RCC 7860 (cell line): ENCODE results near the gene PRUNE2.

Experiments used
- DNase-seq: peaks from one replicate; pipeline ENCODE4 v3.0.0-alpha.2; 2015; ENCODE audit warnings: low spot score
- FAIRE-seq: peaks from 2 replicates; lab custom pipeline; 2012; peaks lifted over from hg19 to GRCh38; lab: Jason Lieb, UNC

The PRUNE2 gene

DNA sequence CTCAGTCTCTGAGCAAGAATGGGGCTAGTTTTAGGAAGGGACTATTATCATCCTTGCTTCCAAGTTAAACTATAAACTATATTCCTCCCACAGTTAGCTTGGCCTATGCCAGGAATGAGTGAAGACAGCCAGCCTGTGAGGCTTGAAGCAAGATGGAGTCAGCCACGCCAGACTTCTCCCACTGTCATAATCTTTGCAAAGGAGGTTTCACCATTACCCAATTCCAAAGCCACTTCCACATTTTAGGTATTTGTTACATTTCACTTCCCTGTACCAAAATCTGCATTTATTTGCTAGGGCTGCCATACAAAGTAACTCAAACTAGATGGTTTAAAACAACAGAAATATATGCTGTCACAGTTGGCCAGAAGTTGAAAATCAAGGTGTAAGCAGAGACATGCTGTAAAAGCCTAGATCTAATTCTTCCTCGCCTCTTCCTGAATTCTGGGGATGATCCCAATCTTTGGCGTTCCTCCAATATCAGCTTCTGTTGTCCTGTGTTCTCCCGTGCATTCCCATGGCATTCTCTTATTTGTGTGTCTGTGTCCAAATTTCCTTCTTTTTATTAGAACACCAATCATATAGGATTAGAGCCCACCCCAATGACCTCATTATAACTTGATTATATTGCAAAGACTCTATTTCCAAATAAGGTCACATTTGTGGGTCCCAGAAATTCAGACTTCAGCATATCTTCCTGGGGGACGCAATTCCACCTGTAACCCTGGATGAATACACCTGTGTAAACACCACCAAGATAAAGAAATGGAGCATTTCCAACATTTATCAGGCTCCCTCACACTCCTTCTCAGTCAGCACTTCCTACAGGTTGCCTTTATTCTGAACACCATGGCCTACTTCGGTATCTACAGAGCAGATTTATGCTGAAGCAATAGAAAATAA, 320.2 kb downstream of the PRUNE2 start:
- FAIRE-seq (no peak), DNase-seq (no peak)

DNA sequence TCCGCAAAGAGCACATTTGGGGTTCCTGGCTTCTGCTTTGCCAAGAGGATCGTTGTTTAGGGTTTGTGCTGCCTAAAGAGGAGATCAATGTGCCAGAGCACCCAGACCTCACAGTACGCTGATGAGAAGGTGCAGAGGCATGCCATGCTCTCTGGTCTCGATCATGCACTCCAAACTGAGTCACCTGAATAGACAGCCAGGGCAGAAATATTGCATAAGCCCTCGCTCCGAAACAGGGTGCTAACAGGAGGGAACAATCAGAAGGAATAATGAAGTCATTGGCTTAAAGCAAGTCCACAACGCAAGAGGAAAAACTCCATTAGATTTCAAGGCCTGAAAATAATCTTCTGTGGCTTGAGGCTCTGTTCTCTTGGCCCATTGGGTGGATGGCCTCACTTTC, 322.7 kb downstream of the PRUNE2 start:
- no peak for FAIRE-seq

DNA sequence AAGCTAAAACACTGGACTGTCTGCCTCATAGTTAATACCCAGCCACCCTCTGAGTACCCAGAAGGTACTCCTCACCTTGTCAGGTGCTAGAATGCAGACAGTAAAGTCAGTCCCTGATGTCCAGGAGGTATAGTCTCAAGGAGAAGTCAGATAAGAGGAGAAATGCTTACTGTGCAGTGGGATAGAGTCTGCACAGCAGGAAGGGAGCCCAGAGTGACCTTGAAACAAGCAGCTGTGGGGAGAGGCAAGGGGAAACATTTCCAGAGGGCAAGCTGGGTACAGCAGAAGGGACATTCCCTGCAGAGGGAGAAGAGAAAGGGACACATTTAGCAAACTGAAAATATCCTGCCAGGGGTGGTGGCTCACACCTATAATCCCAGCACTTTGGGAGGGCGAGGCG, 324.2 kb downstream of the PRUNE2 start:
- no peak for FAIRE-seq
- no peak for DNase-seq

More for the DNA sequence above, 322.7 kb downstream of the PRUNE2 start:
- no peak for DNase-seq

DNA sequence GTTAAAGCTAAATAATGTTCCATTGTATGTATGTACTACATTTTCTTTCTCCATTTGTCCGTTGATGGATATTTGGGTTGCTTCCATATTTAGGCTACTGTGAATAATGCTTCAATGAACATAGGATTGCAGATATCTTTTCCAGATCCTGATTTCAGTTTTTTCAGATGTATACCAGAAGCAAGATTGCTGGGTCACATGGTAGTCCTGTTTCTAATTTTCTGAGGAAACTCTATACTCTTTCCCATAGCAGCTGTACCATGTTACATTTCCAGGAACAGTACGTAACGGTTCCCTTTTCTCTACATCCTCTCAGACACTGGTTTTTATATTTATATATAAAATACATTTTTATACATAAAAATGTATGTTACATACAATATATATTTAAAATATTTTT, 325.1 kb downstream of the PRUNE2 start:
- DNase-seq = no peak
- FAIRE-seq = peak; percentile 45

DNA sequence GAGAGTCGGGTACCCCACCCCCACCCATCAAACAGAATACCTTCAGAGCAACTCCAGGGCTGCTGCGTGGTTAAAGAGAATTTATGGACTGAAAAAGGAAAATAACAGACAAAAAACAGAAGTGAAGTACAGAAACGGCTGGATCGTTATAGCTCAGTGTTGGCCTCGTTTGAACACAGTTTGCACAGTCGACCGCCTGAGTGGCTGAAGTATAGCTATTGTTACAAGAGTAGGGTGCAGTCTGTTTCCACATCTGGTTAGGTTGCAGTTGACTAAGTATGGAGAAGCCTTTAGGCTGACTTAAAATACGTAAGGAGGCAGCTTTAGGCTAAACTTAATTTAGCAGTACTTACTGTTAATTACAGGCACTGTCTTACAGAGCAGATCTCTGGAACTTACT, 325.7 kb downstream of the PRUNE2 start:
- DNase-seq (no peak), FAIRE-seq (no peak)

DNA sequence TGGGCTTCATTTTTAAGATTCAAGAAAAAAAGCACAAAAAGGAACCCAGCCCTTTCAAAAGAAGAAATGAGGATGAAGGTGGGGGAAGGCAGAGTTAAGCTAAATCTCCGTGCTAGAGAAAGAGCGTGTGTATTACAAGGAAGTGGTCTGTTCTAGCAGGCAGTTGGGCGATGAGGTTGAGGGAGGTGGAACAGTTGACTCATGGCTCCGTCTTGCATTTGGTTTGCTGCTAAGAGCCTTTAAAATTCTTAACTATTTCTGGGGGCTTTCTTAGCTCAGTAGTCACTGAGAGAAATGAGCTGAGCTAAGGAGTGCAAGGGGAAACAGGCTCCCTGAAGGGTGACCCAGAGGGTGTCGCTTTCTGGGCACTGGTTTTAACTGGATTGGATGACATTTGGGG, 329.6 kb downstream of the PRUNE2 start:
- FAIRE-seq (peak; percentile 95), DNase-seq (peak; percentile 97)

DNA sequence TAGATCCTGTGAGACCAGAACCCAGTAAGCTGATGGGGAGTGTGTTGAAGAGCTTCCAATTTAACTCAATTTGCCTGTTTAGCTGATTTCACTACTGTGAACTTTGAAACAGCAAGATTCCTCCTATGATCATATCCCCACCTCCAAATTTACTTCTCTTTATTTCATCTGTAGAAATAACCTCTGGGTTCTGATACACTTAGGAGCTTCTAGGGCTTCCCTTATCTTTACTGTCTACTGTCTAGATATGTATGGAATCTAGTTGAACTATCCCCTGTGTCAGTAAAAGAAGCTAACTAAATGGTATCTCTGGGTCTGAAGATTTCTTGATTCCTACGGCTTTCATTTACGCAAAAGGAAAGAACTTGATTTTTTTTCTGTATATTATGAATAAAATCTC, 330.2 kb downstream of the PRUNE2 start:
- FAIRE-seq (no peak), DNase-seq (no peak)

DNA sequence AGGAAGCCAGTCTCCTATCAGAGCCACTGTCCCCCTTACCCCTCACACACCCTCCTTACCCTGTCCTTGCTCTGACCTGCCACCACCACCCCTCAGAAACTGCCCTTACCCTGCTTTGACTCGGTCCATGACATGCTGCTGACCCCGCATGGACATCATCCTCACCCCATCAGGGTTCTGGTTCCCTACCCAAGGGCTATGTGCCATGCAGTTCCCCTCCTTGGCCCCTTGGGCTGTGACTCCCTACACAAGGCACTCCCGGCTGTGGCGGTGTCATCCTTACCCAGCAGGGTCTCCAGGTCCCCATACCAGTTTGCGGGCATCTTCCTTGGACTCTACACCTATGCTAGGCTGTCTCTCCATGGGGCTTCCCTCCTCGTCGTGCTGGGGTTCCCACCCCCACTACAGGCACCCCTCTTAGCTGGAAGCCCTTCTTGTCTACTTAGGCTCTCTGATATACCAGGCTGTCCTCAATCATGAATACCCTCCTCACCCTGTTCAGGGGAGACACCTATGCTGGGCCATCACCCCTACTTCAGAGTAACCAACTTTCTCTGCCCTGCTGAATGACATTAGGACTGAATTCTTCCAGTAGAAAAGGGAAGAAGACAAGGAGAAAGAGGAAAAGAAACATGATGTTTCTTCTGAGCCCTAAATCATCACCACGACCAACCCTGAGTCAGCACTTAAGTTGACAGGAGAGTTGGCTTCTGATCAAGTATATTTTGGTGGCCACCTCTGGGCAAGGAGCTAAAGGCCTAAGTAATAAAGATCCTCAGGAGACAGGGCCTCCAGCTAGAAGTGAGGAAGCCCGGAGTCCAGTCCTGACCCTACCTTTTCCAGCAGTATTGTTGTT, 331.8 kb downstream of the PRUNE2 start:
- DNase-seq (no peak), FAIRE-seq (no peak)

DNA sequence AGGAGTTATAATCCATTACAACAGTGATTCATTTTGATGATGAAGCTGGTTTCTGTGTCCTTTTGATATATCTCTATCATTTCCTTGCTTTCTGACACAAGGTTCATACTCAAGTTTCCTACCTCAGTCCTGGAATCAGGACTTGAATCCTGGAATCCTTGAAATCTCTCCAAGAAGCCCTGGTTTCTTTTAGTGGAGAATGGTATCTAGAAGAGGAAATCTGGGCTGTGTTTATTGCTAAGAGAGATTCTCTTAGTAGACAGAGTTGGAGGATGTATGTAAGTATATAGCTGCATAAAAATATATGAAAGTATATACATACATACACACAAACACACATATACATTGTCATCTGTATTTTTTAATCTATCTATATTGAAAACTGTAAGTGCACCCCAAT, 332.5 kb downstream of the PRUNE2 start:
- DNase-seq (no peak), FAIRE-seq (no peak)

DNA sequence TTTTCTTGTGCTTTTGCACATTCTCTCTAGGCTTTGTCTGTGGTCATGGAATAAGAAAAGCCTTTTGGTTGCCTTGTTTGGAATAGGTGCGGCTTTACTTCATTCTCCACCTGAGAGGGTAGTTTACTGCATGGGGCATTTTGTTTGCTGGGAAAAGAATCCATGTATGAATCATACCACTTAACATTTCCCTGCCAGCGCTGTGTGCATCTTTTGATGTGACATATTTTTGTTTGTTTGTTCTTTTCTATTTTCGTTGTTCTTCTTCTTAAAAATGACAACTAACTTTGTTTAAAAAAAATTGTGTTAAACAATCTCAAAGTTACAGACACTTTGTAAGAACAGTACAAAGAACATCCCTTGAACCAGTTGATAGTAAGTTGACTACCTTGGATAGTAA, 333.8 kb downstream of the PRUNE2 start:
- FAIRE-seq (no peak), DNase-seq (no peak)

DNA sequence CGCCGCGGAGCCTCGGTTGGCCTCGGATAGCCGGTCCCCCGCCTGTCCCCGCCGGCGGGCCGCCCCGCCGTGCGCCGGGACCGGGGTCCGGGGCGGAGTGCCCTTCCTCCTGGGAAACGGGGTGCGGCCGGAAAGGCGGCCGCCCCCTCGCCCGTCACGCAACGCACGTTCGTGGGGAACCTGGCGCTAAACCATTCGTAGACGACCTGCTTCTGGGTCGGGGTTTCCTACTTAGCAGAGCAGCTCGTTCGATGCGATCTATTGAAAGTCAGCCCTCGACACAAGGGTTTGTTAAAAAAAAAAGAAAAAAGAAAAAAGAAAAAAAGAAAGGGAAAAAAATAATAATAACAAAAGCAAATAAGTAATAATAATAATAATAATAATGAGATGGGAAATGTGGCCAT, 334.2 kb downstream of the PRUNE2 start:
- FAIRE-seq (no peak), DNase-seq (no peak)

DNA sequence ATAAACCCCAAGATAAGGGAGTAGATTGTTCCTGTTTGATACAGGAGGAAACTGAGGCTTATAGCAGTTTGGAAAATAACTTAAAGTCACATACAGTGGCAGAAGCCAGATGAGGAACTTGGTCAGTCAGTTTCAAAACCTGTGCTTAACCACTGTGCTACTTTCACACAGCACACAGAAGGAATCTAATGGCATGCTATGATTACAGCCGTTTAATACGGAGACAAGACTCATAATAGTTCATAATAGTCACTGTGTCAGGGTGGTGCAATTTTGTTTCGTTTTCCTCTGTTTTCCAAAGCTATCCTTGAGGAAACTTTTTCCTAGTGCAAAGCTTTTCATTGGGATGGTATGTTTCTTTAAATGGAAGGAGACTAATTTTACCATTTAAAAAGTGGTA, 334.6 kb downstream of the PRUNE2 start:
- DNase-seq = no peak
- FAIRE-seq = no peak

DNA sequence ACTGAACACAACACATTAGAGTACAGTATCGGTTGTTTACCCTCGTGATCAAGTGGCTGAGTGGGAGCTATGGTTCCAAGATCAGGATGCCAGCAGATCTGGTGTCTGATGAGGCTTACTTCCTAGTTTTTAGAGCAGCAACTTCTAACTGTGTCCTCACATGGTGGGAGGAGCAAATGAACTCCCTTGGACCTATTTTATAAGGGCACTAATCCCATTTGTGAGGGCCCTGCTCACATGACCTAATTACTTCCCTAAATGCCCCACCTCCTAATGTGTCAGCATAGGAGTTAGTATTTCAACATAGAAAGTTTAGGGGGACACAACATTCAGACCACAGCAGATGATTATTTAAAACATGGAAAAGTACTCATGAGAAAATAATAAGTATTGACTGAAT, 335.1 kb downstream of the PRUNE2 start:
- FAIRE-seq = no peak
- DNase-seq = no peak

DNA sequence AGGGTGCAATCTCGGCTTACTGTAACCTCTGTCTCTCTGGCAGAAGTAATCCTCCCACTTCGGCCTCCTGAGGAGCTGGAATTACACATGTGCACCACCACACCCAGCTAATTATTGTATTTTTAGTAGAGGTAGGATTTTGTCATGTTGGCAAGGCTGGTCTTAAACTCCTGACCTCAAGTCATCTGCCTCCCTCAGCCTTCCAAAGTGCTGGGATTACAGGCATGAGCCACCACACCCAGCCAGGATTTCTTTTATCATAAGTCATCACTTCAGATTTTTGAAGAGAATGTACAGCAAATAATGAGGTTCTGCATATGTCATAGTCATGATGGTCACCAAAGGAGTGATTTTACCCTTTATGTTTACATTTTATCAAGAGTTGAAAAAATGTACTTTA, 338.8 kb downstream of the PRUNE2 start:
- FAIRE-seq (no peak), DNase-seq (no peak)

DNA sequence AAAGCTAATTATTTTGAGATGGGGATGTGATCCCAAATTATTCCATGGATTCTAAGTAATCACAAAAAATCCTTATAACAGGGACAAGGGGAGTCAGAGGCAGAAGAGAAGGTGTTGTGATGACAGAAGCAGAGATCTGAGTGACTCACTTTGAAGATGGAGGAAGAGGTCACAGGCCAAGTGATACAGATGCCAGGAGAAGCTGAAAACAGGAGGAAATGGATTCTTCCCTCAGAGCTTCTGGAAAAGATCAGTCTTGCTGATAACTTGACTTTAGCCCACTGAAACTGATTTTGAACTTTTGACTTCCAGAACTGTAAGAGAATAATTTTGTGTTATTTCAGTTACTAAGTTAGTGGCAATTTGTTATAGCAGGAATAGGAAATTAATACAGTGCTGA, 341.6 kb downstream of the PRUNE2 start:
- DNase-seq (peak; percentile 36), FAIRE-seq (peak; percentile 64)

DNA sequence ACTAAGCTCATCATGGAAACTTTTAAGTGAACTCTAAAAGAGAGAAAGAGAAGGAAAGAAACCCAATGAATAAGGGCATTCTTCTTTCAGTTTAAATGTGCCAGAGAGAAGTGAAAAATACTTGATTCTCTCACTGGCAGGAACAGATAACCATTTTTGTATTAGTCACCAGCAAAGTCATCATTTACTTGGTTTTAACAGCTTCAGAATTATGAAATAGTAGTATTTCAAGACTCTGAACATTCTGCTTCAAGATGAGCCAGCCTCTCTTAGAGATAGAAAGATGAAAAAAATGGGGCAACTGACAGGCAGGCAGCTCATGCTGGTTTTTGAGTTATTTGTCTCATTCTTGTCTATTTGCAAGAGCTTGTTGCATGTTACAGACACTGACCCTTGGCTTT, 343.4 kb downstream of the PRUNE2 start:
- DNase-seq (peak; percentile 56), FAIRE-seq (peak; percentile 87)

DNA sequence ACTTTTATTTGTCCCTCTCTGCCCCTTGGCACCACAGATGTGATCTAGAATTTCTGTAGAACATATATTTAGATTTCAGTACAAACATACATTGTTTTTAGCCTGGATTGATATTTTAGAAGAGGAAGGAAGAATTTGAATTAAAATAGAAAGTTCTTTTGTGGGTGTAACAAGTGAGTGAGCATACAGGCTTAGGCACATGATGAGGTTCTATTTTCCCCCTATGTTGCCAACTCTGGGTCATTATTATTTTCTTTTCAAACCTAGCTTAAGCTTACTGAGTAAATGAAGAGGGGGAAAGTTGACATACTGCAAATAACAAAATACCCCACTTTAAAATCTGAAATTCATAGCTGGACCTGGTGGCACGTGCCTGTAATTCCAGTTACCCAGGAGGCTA, 344.0 kb downstream of the PRUNE2 start:
- DNase-seq (no peak), FAIRE-seq (no peak)
